Liver (tissue), 9 donors: ENCODE results near the gene NPPA. TPM values are rescaled to one million over a fixed set of nuclear protein-coding genes. Genes with fewer than 3 reads are reported as not detected.
"Not testable (repeated sequence)": the region's sequence is repeated elsewhere in the genome, so short reads cannot be mapped to it uniquely, and the experiment has no call there.

Experiments used
- DNase-seq: peaks from one replicate; pipeline ENCODE4 v3.0.0-alpha.2; 2017; ENCODE audit warnings: low spot score
- H3K27ac ChIP-seq, 2 donors: one replicate each; pipeline ENCODE4 v1.7.0; 2013; ENCODE audit warnings: inconsistent platforms in 2 of 2, low read length in 2 of 2, control low read depth in 1 of 2, low read depth in 1 of 2, mild to moderate bottlenecking in 1 of 2
- H3K27me3 ChIP-seq, 4 donors: one replicate each; pipeline versions ENCODE4 v1.6.1 to v1.7.0; 2013; ENCODE audit warnings: low read length in 3 of 4, inconsistent platforms in 1 of 4, mild to moderate bottlenecking in 1 of 4, moderate library complexity in 1 of 4; ENCODE audit not compliant: control insufficient read depth in 4 of 4, insufficient read depth in 4 of 4
- H3K36me3 ChIP-seq, 4 donors: one replicate each; pipeline versions ENCODE4 v1.6.1 to v1.7.0; 2013; ENCODE audit warnings: low read length in 3 of 4, mild to moderate bottlenecking in 3 of 4, low read depth in 1 of 4, moderate library complexity in 1 of 4; ENCODE audit not compliant: control insufficient read depth in 4 of 4, insufficient read depth in 3 of 4
- H3K4me1 ChIP-seq, 4 donors: one replicate each; pipeline versions ENCODE4 v1.6.1 to v1.7.0; 2013; ENCODE audit warnings: low read length in 3 of 4, mild to moderate bottlenecking in 3 of 4, moderate library complexity in 1 of 4; ENCODE audit not compliant: control insufficient read depth in 4 of 4, insufficient read depth in 4 of 4
- H3K4me3 ChIP-seq, 3 donors: one replicate each; pipeline versions ENCODE4 v1.6.1 to v1.7.0; 2013; ENCODE audit warnings: low read length in 3 of 3, control low read depth in 1 of 3, low read depth in 1 of 3, mild to moderate bottlenecking in 1 of 3
- H3K9ac ChIP-seq, 2 donors: one replicate each; pipeline ENCODE4 v1.7.0; 2013; ENCODE audit warnings: low read length in 2 of 2, mild to moderate bottlenecking in 2 of 2, moderate library complexity in 2 of 2, control low read depth in 1 of 2, low read depth in 1 of 2
- H3K9me3 ChIP-seq, 4 donors: one replicate each; pipeline versions ENCODE4 v1.6.1 to v1.7.0; 2013; ENCODE audit warnings: low read length in 3 of 4; ENCODE audit not compliant: control insufficient read depth in 4 of 4
- EGR1 ChIP-seq, 2 donors: IDR thresholded peaks; 2 replicates each; pipeline ENCODE4 v1.6.1; 2016 to 2018; ENCODE audit warnings: antibody characterized with exemption in 2 of 2, low read depth in 2 of 2
- FOXA1 ChIP-seq: IDR thresholded peaks from 2 replicates; pipeline ENCODE4 v1.6.1; 2016; ENCODE audit warnings: antibody characterized with exemption
- FOXA2 ChIP-seq: IDR thresholded peaks from 2 replicates; pipeline ENCODE4 v1.6.1; 2016; ENCODE audit warnings: antibody characterized with exemption
- GABPA ChIP-seq, 2 donors: IDR thresholded peaks in 1 of 2; conservative IDR thresholded peaks in 1 of 2; 2 replicates each; pipeline ENCODE4 v1.6.1; 2016; ENCODE audit warnings: antibody characterized with exemption in 2 of 2, mild to moderate bottlenecking in 1 of 2, moderate library complexity in 1 of 2
- HNF4A ChIP-seq, 2 donors: conservative IDR thresholded peaks; 2 replicates each; pipeline ENCODE4 v1.6.1; 2016; ENCODE audit warnings: antibody characterized with exemption in 2 of 2, mild to moderate bottlenecking in 2 of 2
- HNF4G ChIP-seq: IDR thresholded peaks from 2 replicates; pipeline ENCODE4 v1.6.1; 2016; ENCODE audit warnings: antibody characterized with exemption
- JUND ChIP-seq, 2 donors: IDR thresholded peaks; 2 replicates each; pipeline ENCODE4 v1.6.1; 2016; ENCODE audit warnings: antibody characterized with exemption in 2 of 2
- NR2F2 ChIP-seq: IDR thresholded peaks from 2 replicates; pipeline ENCODE4 v1.6.1; 2016; ENCODE audit warnings: antibody characterized with exemption
- RAD21 ChIP-seq, 2 donors: IDR thresholded peaks; 2 replicates each; pipeline ENCODE4 v1.6.1; 2016; ENCODE audit warnings: antibody characterized with exemption in 2 of 2, mild to moderate bottlenecking in 2 of 2
- RXRA ChIP-seq, 2 donors: IDR thresholded peaks; 2 replicates each; pipeline ENCODE4 v1.6.1; 2017 to 2018; ENCODE audit warnings: antibody characterized with exemption in 2 of 2, mild to moderate bottlenecking in 1 of 2
- SP1 ChIP-seq: IDR thresholded peaks from 2 replicates; pipeline ENCODE4 v1.6.1; 2018; ENCODE audit warnings: antibody characterized with exemption, mild to moderate bottlenecking
- TAF1 ChIP-seq: conservative IDR thresholded peaks from 2 replicates; pipeline ENCODE4 v1.6.1; 2016; ENCODE audit warnings: antibody characterized with exemption, mild to moderate bottlenecking
- YY1 ChIP-seq: IDR thresholded peaks from 2 replicates; pipeline ENCODE4 v1.6.1; 2016; ENCODE audit warnings: antibody characterized with exemption, mild to moderate bottlenecking
- WGBS: extraction: QIAGEN DNeasy Blood & Tissue Kit; methylation state at CpG from one replicate; pipeline ENCODE4 v1.1.7; 2013; 5-methylcytosine and 5-hydroxymethylcytosine counted together
- polyA plus RNA-seq, 2 donors: library from polyadenylated mRNA; stranded (reverse) in 1 of 2; unstranded in 1 of 2; fragments of 200-250 nt in 1 of 2; fragments of >200 nt in 1 of 2; fragmentation: Nextera tagmentation in 1 of 2; extraction: Ambion mirVana in 1 of 2; gene quantifications; one replicate each; pipeline versions ENCODE4 v1.2.1 to v1.2.3, GENCODE V29; 2013 to 2015
- total RNA-seq, 2 donors: library from RNA; depleted of rRNA; stranded (reverse); fragments of >200 nt; gene quantifications; one replicate each; pipeline ENCODE4 v1.2.3, GENCODE V29; 2014
- TF ChIP-seq, protein P1 (sequence below): IDR thresholded peaks from 2 replicates; pipeline ENCODE4 v1.6.1; 2016; ENCODE audit warnings: antibody characterized with exemption, mild to moderate bottlenecking
- donor health status: healthy.
- donor health status: healthy.
- donor health status: healthy.
- donor health status: healthy.
- donor health status: healthy.

NPPA gene
- total and polyA plus RNA-seq, 4 donors: 0.12 TPM; not detected in 3

DNA sequence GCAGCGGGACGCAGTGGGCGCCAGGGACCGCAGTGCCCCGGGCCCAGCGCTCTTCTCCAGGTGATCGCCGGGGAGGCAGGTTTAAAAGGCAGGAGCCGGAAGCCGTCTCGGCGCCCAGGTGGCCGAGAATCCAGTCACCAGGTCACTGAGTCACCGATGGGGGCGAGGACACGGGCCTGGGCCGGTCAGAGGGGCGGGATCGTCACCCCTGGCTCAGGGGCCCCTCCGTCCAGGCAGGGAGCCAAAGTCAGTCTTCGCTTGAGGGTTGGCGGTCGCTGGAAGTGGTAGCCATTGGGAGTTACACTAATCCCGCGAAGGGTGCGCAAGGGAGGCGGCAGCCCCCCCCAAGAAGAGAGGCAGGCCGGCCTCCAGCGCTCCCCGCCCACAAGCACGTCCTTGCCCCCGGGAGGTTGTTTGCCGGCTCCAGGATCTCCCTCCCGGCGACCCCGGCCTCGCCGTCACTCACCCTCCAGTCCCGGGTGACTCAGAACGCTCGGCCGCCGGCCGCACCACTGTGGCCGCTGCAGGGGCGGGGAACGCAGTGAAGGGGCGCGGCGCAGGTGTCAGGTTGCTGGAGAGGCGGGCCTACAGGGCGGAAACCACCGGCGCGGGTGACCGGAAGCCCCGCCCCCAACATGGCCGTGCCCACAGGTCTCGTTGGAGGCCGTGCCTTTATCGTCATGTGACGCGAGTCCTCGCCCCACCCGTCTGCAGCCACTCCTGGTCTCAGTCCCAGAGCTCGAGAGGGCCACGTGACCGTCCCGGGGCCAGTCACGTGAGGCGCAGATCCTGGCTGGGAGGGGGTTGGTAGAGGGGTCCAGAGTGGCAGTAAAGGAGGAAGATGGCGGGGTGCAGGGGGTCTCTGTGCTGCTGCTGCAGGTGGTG, 41.9 kb downstream of the NPPA start, which contains the start of the genes CLCN6 and MTHFR (continued):
- TF ChIP-seq HNF4G (no peak), TAF1 (peak; percentile 81), FOXA2 (no peak), JUND (IDR thresholded peaks at IDR 0.05) (peak; percentile 79 to 90), NR2F2 (no peak), GABPA (IDR thresholded peaks at IDR 0.05 in 1 of 2, conservative IDR thresholded peaks at IDR 0.05 in 1 of 2) (peak; percentile 80 to 94), YY1 (peak; percentile 98), FOXA1 (no peak), HNF4A (conservative IDR thresholded peaks at IDR 0.05) (peak in 1 of 2 donors; percentile 29)

DNA sequence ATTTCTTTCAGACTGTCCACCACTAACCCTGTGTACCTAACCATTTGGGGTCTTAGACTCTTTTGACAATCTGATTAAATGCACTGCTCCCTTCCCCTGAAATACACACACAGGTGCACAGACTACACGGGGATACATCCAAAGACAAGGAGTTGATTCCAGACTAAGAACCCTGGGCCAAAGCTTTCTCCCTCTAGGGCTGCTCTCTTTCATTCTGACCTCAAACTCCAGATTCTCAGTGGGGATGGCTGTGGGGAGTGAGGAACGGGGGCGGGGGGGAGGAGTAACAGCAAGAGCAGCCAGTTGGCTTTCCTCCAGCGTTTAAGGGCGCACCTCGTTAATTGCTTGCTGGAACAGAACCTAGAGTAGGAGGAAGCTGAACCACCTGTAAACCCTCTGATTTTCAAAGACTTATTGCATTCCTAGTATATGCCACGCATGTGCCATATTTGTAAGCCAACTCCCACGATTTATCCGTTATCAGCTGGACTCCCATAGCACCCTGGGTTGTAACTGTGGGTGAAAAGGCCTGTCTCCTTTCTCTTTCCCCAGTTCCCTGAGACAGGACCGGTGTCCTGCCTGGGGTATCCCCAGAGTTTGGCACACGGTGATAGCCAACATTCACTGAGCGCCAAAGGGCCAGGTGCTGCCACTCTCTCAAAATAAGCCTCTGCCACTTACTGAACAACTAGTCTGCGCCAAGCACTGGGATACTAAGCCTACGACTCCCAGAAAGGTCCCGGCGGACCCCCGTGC, 42.7 kb downstream of the NPPA start:
- H3K36me3 ChIP-seq: peaks cover 1 to 14% (median 12%) of the 10 kb centered on the region in 4 donors
- no peak for TF ChIP-seq GABPA (IDR thresholded peaks at IDR 0.05 in 1 of 2, conservative IDR thresholded peaks at IDR 0.05 in 1 of 2)
- TF ChIP-seq, protein P1, sequence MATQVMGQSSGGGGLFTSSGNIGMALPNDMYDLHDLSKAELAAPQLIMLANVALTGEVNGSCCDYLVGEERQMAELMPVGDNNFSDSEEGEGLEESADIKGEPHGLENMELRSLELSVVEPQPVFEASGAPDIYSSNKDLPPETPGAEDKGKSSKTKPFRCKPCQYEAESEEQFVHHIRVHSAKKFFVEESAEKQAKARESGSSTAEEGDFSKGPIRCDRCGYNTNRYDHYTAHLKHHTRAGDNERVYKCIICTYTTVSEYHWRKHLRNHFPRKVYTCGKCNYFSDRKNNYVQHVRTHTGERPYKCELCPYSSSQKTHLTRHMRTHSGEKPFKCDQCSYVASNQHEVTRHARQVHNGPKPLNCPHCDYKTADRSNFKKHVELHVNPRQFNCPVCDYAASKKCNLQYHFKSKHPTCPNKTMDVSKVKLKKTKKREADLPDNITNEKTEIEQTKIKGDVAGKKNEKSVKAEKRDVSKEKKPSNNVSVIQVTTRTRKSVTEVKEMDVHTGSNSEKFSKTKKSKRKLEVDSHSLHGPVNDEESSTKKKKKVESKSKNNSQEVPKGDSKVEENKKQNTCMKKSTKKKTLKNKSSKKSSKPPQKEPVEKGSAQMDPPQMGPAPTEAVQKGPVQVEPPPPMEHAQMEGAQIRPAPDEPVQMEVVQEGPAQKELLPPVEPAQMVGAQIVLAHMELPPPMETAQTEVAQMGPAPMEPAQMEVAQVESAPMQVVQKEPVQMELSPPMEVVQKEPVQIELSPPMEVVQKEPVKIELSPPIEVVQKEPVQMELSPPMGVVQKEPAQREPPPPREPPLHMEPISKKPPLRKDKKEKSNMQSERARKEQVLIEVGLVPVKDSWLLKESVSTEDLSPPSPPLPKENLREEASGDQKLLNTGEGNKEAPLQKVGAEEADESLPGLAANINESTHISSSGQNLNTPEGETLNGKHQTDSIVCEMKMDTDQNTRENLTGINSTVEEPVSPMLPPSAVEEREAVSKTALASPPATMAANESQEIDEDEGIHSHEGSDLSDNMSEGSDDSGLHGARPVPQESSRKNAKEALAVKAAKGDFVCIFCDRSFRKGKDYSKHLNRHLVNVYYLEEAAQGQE: no peak
- TF ChIP-seq RXRA (IDR thresholded peaks at IDR 0.05): no peak
- TF ChIP-seq YY1: no peak
- peak in 1 of 2 donors; percentile 18 for TF ChIP-seq EGR1 (IDR thresholded peaks at IDR 0.05; ENCODE audit: low read depth in 2 of 2)
- no peaks in the 10 kb centered on the region for H3K27me3 ChIP-seq
- H3K4me3 ChIP-seq: peak overlapping the region; percentile 55 to 72 (median 71)
- 2% methylated on average over 17 of the region's 17 CpGs for WGBS
- H3K27ac ChIP-seq: peak overlapping the region; percentile 97 to 98
- peak overlapping the region; percentile 87 to 96 for H3K9ac ChIP-seq
- no peak for DNase-seq
- peaks cover 7 to 53% (median 42%) of the 10 kb centered on the region in 4 donors for H3K4me1 ChIP-seq
- no peaks in the 10 kb centered on the region for H3K9me3 ChIP-seq

GRCh38 chr1:11803924-11804665, 43.5 kb downstream of the NPPA start:
- not testable (repeated sequence) for H3K27me3 ChIP-seq, DNase-seq, H3K9me3 ChIP-seq
- H3K27ac ChIP-seq: peak overlapping the region; percentile 97 to 98
- 35% methylated on average over 9 of the region's 9 CpGs for WGBS
- peaks cover 7 to 53% (median 42%) of the 10 kb centered on the region in 4 donors for H3K4me1 ChIP-seq
- peak overlapping the region in 2 of 3 donors; percentile 10 to 72 for H3K4me3 ChIP-seq
- peak overlapping the region in 1 of 2 donors; percentile 96 for H3K9ac ChIP-seq
- TF ChIP-seq TAF1 (peak; percentile 50), GABPA (IDR thresholded peaks at IDR 0.05 in 1 of 2, conservative IDR thresholded peaks at IDR 0.05 in 1 of 2) (peak in 1 of 2 donors; percentile 28), RAD21 (IDR thresholded peaks at IDR 0.05) (peak; percentile 17 to 24), RXRA (IDR thresholded peaks at IDR 0.05) (peak; percentile 82 to 85), FOXA2 (peak; percentile 55), SP1 (peak; percentile 67), HNF4A (conservative IDR thresholded peaks at IDR 0.05) (peak; percentile 60 to 69), YY1 (peak; percentile 91)
- TF ChIP-seq, protein P1: peak; percentile 81
- H3K36me3 ChIP-seq: peaks cover 3 to 19% (median 13%) of the 10 kb centered on the region in 4 donors
